ENCODE results near the gene CDH22. TPM values are rescaled to one million over a fixed set of nuclear protein-coding genes. Genes with fewer than 3 reads are reported as not detected.

CDH22 gene
- total RNA-seq, 1 experiment from 2014 or later, result not detected

- intact Hi-C loops (cut with micrococcal nuclease; ENCODE audit: unreplicated experiment), result loop anchor here (5.0 kb wide), 1 partner anchor 118 kb away; no protein-coding TSS in a partner anchor
- in situ Hi-C loops (cut with HindIII; ENCODE audit: low pct_unique_long_range_greater_than_20kb, low sequenced_read_pairs), result no loop called here
- H3K9me3 ChIP-seq (ENCODE audit: control insufficient read depth, insufficient read depth, low read depth, low read length), result no peaks in the 10 kb centered on the region
- no peak for TF ChIP-seq TCF7L2 (IDR thresholded peaks at IDR 0.05; ENCODE audit: low read depth, low read length)
- TF ChIP-seq SIN3A (IDR thresholded peaks at IDR 0.05; ENCODE audit: borderline replicate concordance, insufficient read depth, low read depth, low read length), result no peak
- TF ChIP-seq REST (IDR thresholded peaks at IDR 0.05; ENCODE audit: insufficient read depth in 1 of 2, low read depth in 2 of 2, low read length in 1 of 2), result no peak
- TF ChIP-seq POLR2AphosphoS5 (IDR thresholded peaks at IDR 0.05; ENCODE audit: low read depth, low read length), result no peak
- TF ChIP-seq CTCF (IDR thresholded peaks at IDR 0.05), result no peak
- no peak overlapping the region for H3K27ac ChIP-seq (ENCODE audit: low read length)
- ChIA-PET CTCF (no interaction called here), POLR2A (no interaction called here)
- H3K27me3 ChIP-seq (ENCODE audit: control insufficient read depth, insufficient read depth, low read length), result peaks cover 2% of the 10 kb centered on the region
- H3K36me3 ChIP-seq (ENCODE audit: control insufficient read depth, insufficient read depth, low read length), result no peaks in the 10 kb centered on the region
- no TSS peak for BruUV-seq (replicated peaks)
- peaks cover 3% of the 10 kb centered on the region; the same call in 1 of the 2 replicates for H3K4me1 ChIP-seq (ENCODE audit: control insufficient read depth, insufficient read depth, low read length)
- ATAC-seq, result no peak
- H3K4me3 ChIP-seq (ENCODE audit: low read depth in 2 of 2, low read length in 2 of 2), result no peak overlapping the region
- DNase-seq (ENCODE audit: low read depth, low spot score), result no peak
These were observed 57.5 kb downstream of the CDH22 start for GRCh38 chr20:46250772-46251171.

GRCh38 chr20:46249671-46250070 is 58.6 kb downstream of the CDH22 start:
- Histone ChIP-seq H3K27ac (ENCODE audit: low read length) (no peak overlapping the region), H3K4me1 (ENCODE audit: control insufficient read depth, insufficient read depth, low read length) (no peaks in the 10 kb centered on the region), H3K36me3 (ENCODE audit: control insufficient read depth, insufficient read depth, low read length) (no peaks in the 10 kb centered on the region), H3K27me3 (ENCODE audit: control insufficient read depth, insufficient read depth, low read length) (peaks cover 2% of the 10 kb centered on the region), H3K4me3 (ENCODE audit: low read depth in 2 of 2, low read length in 2 of 2) (no peak overlapping the region), H3K9me3 (ENCODE audit: control insufficient read depth, insufficient read depth, low read depth, low read length) (no peaks in the 10 kb centered on the region)
- BruUV-seq (replicated peaks), result no TSS peak
- POLR2A ChIA-PET, result interaction anchor here (0.7 kb wide), 1 partner anchor 52 kb away, joined by 3 read pairs; no protein-coding TSS in a partner anchor
- CTCF ChIA-PET, result no interaction called here
- in situ Hi-C loops (cut with HindIII; ENCODE audit: low pct_unique_long_range_greater_than_20kb, low sequenced_read_pairs), result no loop called here
- ATAC-seq, result no peak
- intact Hi-C loops (cut with micrococcal nuclease; ENCODE audit: unreplicated experiment), result loop anchor here (5.0 kb wide), 1 partner anchor 117 kb away; no protein-coding TSS in a partner anchor
- no peak for TF ChIP-seq TCF7L2 (IDR thresholded peaks at IDR 0.05; ENCODE audit: low read depth, low read length)
- no peak for TF ChIP-seq CTCF (IDR thresholded peaks at IDR 0.05)
- DNase-seq (ENCODE audit: low read depth, low spot score), result no peak
